Tibial artery (tissue), 4 donors: Measurements from ENCODE around the gene BBC3.

Experiments used
- DNase-seq, 2 donors: peaks; one replicate each; pipeline ENCODE4 v3.0.0-alpha.2; 2019
- H3K27ac ChIP-seq, 2 donors: fragments of 200-600 bp; sonication (generic) in 1 of 2; 1 replicate in 1 of 2; 2 replicates in 1 of 2; pipeline ENCODE4 v1.5.1; 2018 to 2019; ENCODE audit warnings: mild to moderate bottlenecking in 1 of 2
- H3K27me3 ChIP-seq, 2 donors: fragments of 200-600 bp; sonication (generic) in 1 of 2; one replicate each; pipeline versions ENCODE4 v1.5.1 to v1.6.0; 2016 to 2019
- H3K36me3 ChIP-seq, 3 donors: fragments of 200-600 bp; sonication (generic) in 2 of 3; one replicate each; pipeline ENCODE4 v1.5.1; 2016 to 2019; ENCODE audit warnings: mild to moderate bottlenecking in 2 of 3
- H3K4me1 ChIP-seq, 4 donors: fragments of 200-600 bp; sonication (generic) in 2 of 4; 1 replicate in 3 of 4; 2 replicates in 1 of 4; pipeline ENCODE4 v1.5.1; 2016 to 2019
- H3K4me3 ChIP-seq, 2 donors: fragments of 200-600 bp; sonication (generic) in 1 of 2; 1 replicate in 1 of 2; 2 replicates in 1 of 2; pipeline ENCODE4 v1.5.1; 2018 to 2019; ENCODE audit warnings: mild to moderate bottlenecking in 2 of 2
- H3K9me3 ChIP-seq, 3 donors: fragments of 200-600 bp; sonication (generic) in 1 of 3; one replicate each; pipeline ENCODE4 v1.5.1; 2016 to 2019
- CTCF ChIP-seq, 2 experiments: fragments of 200-600 bp in 1 of 2; fragments of 450-650 bp in 1 of 2; IDR thresholded peaks; one replicate each; pipeline ENCODE4 v1.5.1; 2017 to 2019; ENCODE audit warnings: antibody characterized with exemption in 2 of 2, mild to moderate bottlenecking in 1 of 2, moderate library complexity in 1 of 2
- intact Hi-C: fragments of 100-400 bp; cut with DNase I; formaldehyde crosslinking; loops from one replicate; pipeline ENCODE4 v1.15.0; 2023; ENCODE audit warnings: low total_unique reads

Gene BBC3

GRCh38 chr19:47221080-47221841 is 9.7 kb downstream of the BBC3 start:
- Histone ChIP-seq H3K9me3 (no peaks in the 10 kb centered on the region), H3K27me3 (no peaks in the 10 kb centered on the region), H3K4me1 (peaks cover 0 to 8% (median 2%) of the 10 kb centered on the region in 4 donors), H3K36me3 (peaks cover 24 to 43% (median 38%) of the 10 kb centered on the region in 3 donors), H3K27ac (no peak overlapping the region), H3K4me3 (no peak overlapping the region)
- TF ChIP-seq CTCF (IDR thresholded peaks at IDR 0.05) = no peak
- DNase-seq = no peak
- intact Hi-C loops = no loop called here

GRCh38 chr19:47215581-47215980 is 15.4 kb downstream of the BBC3 start:
- no peak overlapping the region for H3K4me3 ChIP-seq
- no peaks in the 10 kb centered on the region for H3K9me3 ChIP-seq
- H3K27me3 ChIP-seq = no peaks in the 10 kb centered on the region
- peaks cover 6 to 9% (median 8%) of the 10 kb centered on the region in 3 donors for H3K36me3 ChIP-seq
- TF ChIP-seq CTCF (IDR thresholded peaks at IDR 0.05) = no peak
- DNase-seq = no peak
- H3K27ac ChIP-seq = no peak overlapping the region
- peaks cover 0 to 3% (median 1%) of the 10 kb centered on the region in 4 donors for H3K4me1 ChIP-seq
- intact Hi-C loops = no loop called here

GRCh38 chr19:47210689-47211316 is 20.2 kb downstream of the BBC3 start:
- no peaks in the 10 kb centered on the region for H3K9me3 ChIP-seq
- DNase-seq = peak; percentile 85 to 92
- H3K27me3 ChIP-seq = no peaks in the 10 kb centered on the region
- H3K4me1 ChIP-seq = peaks cover 0 to 6% (median 1%) of the 10 kb centered on the region in 4 donors
- H3K27ac ChIP-seq = peak overlapping the region; percentile 51 to 52
- H3K36me3 ChIP-seq = peaks cover 8 to 44% (median 31%) of the 10 kb centered on the region in 3 donors
- peak; percentile 79 to 93 for TF ChIP-seq CTCF (IDR thresholded peaks at IDR 0.05)
- intact Hi-C loops = loop anchor here (5.0 kb wide), 1 partner anchor 36 kb away; no protein-coding TSS in a partner anchor
- no peak overlapping the region for H3K4me3 ChIP-seq

- peaks cover 0 to 6% (median 1%) of the 10 kb centered on the region in 4 donors for H3K4me1 ChIP-seq
These were observed 20.9 kb downstream of the BBC3 start for GRCh38 chr19:47210180-47210490.

More at GRCh38 chr19:47210180-47210490, 20.9 kb downstream of the BBC3 start:
- no peak for DNase-seq
- TF ChIP-seq CTCF (IDR thresholded peaks at IDR 0.05) = no peak
- Histone ChIP-seq H3K9me3 (no peaks in the 10 kb centered on the region), H3K36me3 (peaks cover 8 to 51% (median 34%) of the 10 kb centered on the region in 3 donors), H3K27ac (peak overlapping the region; percentile 51 to 52), H3K4me3 (no peak overlapping the region), H3K27me3 (no peaks in the 10 kb centered on the region)
- intact Hi-C loops = loop anchor here (5.0 kb wide), 1 partner anchor 37 kb away; no protein-coding TSS in a partner anchor
